ENCODE data around the gene TOMM20. TPM values are rescaled to one million over a fixed set of nuclear protein-coding genes. Genes with fewer than 3 reads are reported as not detected.

TOMM20 gene
- total and polyA plus RNA-seq, 7 donors: 44.7 to 90.9 (median 71.5) TPM

DNA sequence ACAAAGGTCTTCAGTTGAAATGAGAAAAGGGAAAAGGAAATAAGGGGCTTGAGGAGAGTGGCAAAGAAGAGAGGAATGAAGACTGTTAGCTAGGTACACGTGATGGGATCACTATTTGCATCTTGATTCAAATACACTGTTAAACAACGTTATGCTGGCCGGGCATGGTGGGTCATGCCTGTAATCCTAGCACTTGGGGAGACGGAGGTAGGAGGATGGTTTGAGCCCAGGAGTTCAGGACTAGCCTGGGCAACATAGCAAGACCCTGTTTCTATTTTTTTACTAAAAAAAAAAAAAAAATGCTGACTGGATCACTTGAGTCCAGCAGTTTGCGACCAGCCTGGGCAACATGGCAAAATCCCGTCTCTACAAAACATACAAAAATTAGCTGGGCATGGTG lies 30.0 kb upstream of the TOMM20 start:
- Histone ChIP-seq H3K4me1 (peaks cover 7% of the 10 kb centered on the region), H3K36me3 (ENCODE audit: insufficient read depth in 1 of 2, low read depth in 1 of 2) (peaks cover 11 to 62% of the 10 kb centered on the region in 2 donors), H3K27ac (no peak overlapping the region), H3K27me3 (ENCODE audit: insufficient read depth in 3 of 3, low read length in 2 of 3) (no peaks in the 10 kb centered on the region), H3K9me3 (no peaks in the 10 kb centered on the region), H3K4me3 (no peak overlapping the region)
- 95 to 97% (median 96%) methylated on average over 6 of the region's 6 CpGs for WGBS, 3 donors
- TF ChIP-seq, protein P1, sequence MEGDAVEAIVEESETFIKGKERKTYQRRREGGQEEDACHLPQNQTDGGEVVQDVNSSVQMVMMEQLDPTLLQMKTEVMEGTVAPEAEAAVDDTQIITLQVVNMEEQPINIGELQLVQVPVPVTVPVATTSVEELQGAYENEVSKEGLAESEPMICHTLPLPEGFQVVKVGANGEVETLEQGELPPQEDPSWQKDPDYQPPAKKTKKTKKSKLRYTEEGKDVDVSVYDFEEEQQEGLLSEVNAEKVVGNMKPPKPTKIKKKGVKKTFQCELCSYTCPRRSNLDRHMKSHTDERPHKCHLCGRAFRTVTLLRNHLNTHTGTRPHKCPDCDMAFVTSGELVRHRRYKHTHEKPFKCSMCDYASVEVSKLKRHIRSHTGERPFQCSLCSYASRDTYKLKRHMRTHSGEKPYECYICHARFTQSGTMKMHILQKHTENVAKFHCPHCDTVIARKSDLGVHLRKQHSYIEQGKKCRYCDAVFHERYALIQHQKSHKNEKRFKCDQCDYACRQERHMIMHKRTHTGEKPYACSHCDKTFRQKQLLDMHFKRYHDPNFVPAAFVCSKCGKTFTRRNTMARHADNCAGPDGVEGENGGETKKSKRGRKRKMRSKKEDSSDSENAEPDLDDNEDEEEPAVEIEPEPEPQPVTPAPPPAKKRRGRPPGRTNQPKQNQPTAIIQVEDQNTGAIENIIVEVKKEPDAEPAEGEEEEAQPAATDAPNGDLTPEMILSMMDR (IDR thresholded peaks at IDR 0.05): no peak
- intact Hi-C loops (cut with DNase I): no loop called here
- ATAC-seq (no peak), DNase-seq (no peak)

- H3K36me3 ChIP-seq (ENCODE audit: insufficient read depth in 1 of 2, low read depth in 1 of 2): peaks cover 11 to 77% of the 10 kb centered on the region in 2 donors
- no peak overlapping the region for H3K4me3 ChIP-seq
These were observed 28.5 kb upstream of the TOMM20 start for GRCh38 chr1:235157150-235157549.

GRCh38 chr1:235156740-235157139 lies 28.1 kb upstream of the TOMM20 start:
- TF ChIP-seq, protein P1 (IDR thresholded peaks at IDR 0.05): no peak
- Histone ChIP-seq H3K4me1 (peaks cover 7% of the 10 kb centered on the region), H3K36me3 (ENCODE audit: insufficient read depth in 1 of 2, low read depth in 1 of 2) (peaks cover 11 to 81% of the 10 kb centered on the region in 2 donors), H3K27me3 (ENCODE audit: insufficient read depth in 3 of 3, low read length in 2 of 3) (no peaks in the 10 kb centered on the region), H3K27ac (no peak overlapping the region), H3K4me3 (no peak overlapping the region), H3K9me3 (no peaks in the 10 kb centered on the region)
- DNase-seq (no peak), ATAC-seq (no peak)
- intact Hi-C loops (cut with DNase I): no loop called here
- 87 to 89% (median 88%) methylated on average over 4 of the region's 4 CpGs for WGBS, 3 donors

More at GRCh38 chr1:235157150-235157549, 28.5 kb upstream of the TOMM20 start:
- intact Hi-C loops (cut with DNase I): no loop called here
- no peaks in the 10 kb centered on the region for H3K27me3 ChIP-seq (ENCODE audit: insufficient read depth in 3 of 3, low read length in 2 of 3)
- TF ChIP-seq, protein P1 (IDR thresholded peaks at IDR 0.05): no peak
- 93 to 96% (median 95%) methylated on average over 4 of the region's 4 CpGs for WGBS, 3 donors
- no peaks in the 10 kb centered on the region for H3K9me3 ChIP-seq
- no peak for DNase-seq
- no peak for ATAC-seq
- H3K4me1 ChIP-seq: peaks cover 7% of the 10 kb centered on the region
- H3K27ac ChIP-seq: no peak overlapping the region

- H3K36me3 ChIP-seq (ENCODE audit: insufficient read depth in 1 of 2, low read depth in 1 of 2): peaks cover 11 to 86% of the 10 kb centered on the region in 2 donors
- H3K4me1 ChIP-seq: peaks cover 7% of the 10 kb centered on the region
- TF ChIP-seq, protein P1 (IDR thresholded peaks at IDR 0.05): no peak
- H3K27ac ChIP-seq: no peak overlapping the region
- WGBS, 3 donors: 93 to 96% (median 96%) methylated on average over 3 of the region's 3 CpGs
- H3K27me3 ChIP-seq (ENCODE audit: insufficient read depth in 3 of 3, low read length in 2 of 3): no peaks in the 10 kb centered on the region
- H3K4me3 ChIP-seq: no peak overlapping the region
- intact Hi-C loops (cut with DNase I): no loop called here
- ATAC-seq (no peak), DNase-seq (no peak)
- no peaks in the 10 kb centered on the region for H3K9me3 ChIP-seq
These were observed 27.6 kb upstream of the TOMM20 start for GRCh38 chr1:235156265-235156664.

DNA sequence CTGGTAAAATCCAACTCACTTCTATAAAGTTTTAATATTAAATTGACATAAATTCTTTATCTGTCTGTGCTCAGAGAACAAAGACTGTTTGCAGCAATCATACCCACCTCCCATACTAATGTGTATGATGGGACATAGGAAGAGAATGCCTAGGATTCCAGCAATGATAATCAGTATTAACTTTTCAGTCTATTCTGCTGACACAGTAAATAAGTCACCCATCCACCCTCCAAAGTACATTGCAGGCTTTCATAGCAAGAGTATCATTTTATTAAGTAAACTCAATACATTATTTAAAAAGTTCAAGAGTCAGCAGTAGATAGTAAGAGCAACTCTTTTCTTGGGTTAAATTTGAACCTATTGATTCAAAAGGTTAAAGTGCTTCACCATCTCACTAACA lies 23.6 kb upstream of the TOMM20 start:
- no peak overlapping the region for H3K27ac ChIP-seq
- TF ChIP-seq, protein P1 (IDR thresholded peaks at IDR 0.05): no peak
- intact Hi-C loops (cut with DNase I): no loop called here
- ATAC-seq (no peak), DNase-seq (no peak)
- no peak overlapping the region for H3K4me3 ChIP-seq
- H3K4me1 ChIP-seq: no peaks in the 10 kb centered on the region
- H3K9me3 ChIP-seq: no peaks in the 10 kb centered on the region
- no peaks in the 10 kb centered on the region for H3K27me3 ChIP-seq (ENCODE audit: insufficient read depth in 3 of 3, low read length in 2 of 3)
- H3K36me3 ChIP-seq (ENCODE audit: insufficient read depth in 1 of 2, low read depth in 1 of 2): peaks cover 9 to 100% of the 10 kb centered on the region in 2 donors
